Naive thymus-derived CD4-positive, alpha-beta T cell (primary cell): ENCODE measurements around the gene SLC5A9. TPM values are rescaled to one million over a fixed set of nuclear protein-coding genes. Genes with fewer than 3 reads are reported as not detected.

Experiments
- ATAC-seq: fragments of 150-1000 bp; cut with Tn5 transposase; 2 replicates; pipeline ENCODE4 v1.10.0; 2021; ENCODE audit warnings: mild to moderate bottlenecking, moderate library complexity
- CTCF ChIA-PET: fragments of 350-600 bp; sonication (Branson Sonifier 250); formaldehyde crosslinking; loops from one replicate; lab custom pipeline; 2021; ENCODE audit warnings: antibody characterized with exemption; lab: Charles Lee
- POLR2A ChIA-PET: fragments of 350-600 bp; sonication (Branson Sonifier 250); formaldehyde crosslinking; loops from one replicate; lab custom pipeline; 2021; ENCODE audit warnings: antibody characterized with exemption, inconsistent platforms; lab: Charles Lee
- DNase-seq, 9 donors: peaks; one replicate each; pipeline versions ENCODE4 v3.0.0 to v3.0.0-alpha.2; 2020 to 2022; ENCODE audit warnings: mixed read lengths in 1 of 9
- H3K27ac ChIP-seq: one replicate; pipeline ENCODE4 v1.7.0; 2013; ENCODE audit warnings: mild to moderate bottlenecking, low read depth, low read length, moderate library complexity
- H3K27me3 ChIP-seq, 2 donors: one replicate each; pipeline ENCODE4 v1.7.0; 2013; ENCODE audit warnings: low read length in 2 of 2, mild to moderate bottlenecking in 2 of 2, moderate library complexity in 2 of 2; ENCODE audit not compliant: control insufficient read depth in 2 of 2, insufficient read depth in 2 of 2
- H3K36me3 ChIP-seq, 3 experiments: 1 replicate in 2 of 3; 2 replicates in 1 of 3; pipeline ENCODE4 v1.7.0; 2013; ENCODE audit warnings: low read length in 3 of 3, mild to moderate bottlenecking in 3 of 3, moderate library complexity in 1 of 3; ENCODE audit not compliant: insufficient read depth in 3 of 3, control insufficient read depth in 2 of 3
- H3K4me1 ChIP-seq, 2 donors: one replicate each; pipeline ENCODE4 v1.7.0; 2013; ENCODE audit warnings: low read length in 2 of 2, mild to moderate bottlenecking in 2 of 2, moderate library complexity in 1 of 2; ENCODE audit not compliant: control insufficient read depth in 2 of 2, insufficient read depth in 2 of 2
- H3K4me3 ChIP-seq: 2 replicates; pipeline ENCODE4 v1.7.0; 2013; ENCODE audit warnings: mild to moderate bottlenecking, low read length
- H3K9me3 ChIP-seq, 3 experiments: 1 replicate in 2 of 3; 2 replicates in 1 of 3; pipeline ENCODE4 v1.7.0; 2013; ENCODE audit warnings: low read length in 3 of 3; ENCODE audit not compliant: control insufficient read depth in 2 of 3
- H3K27ac Mint-ChIP-seq, 9 donors: one replicate each; pipeline ENCODE4 v1.8.0; 2020 to 2022; ENCODE audit warnings: mixed read lengths in 9 of 9, mild to moderate bottlenecking in 8 of 9, moderate library complexity in 5 of 9, inconsistent platforms in 2 of 9
- H3K27me3 Mint-ChIP-seq, 5 donors: one replicate each; pipeline ENCODE4 v1.8.0; 2021 to 2022; ENCODE audit warnings: mixed read lengths in 5 of 5, mild to moderate bottlenecking in 1 of 5
- H3K36me3 Mint-ChIP-seq, 5 donors: one replicate each; pipeline ENCODE4 v1.8.0; 2020 to 2022; ENCODE audit warnings: mixed read lengths in 5 of 5, mild to moderate bottlenecking in 3 of 5, inconsistent platforms in 1 of 5
- H3K4me1 Mint-ChIP-seq, 7 donors: one replicate each; pipeline ENCODE4 v1.8.0; 2020 to 2022; ENCODE audit warnings: mixed read lengths in 7 of 7, mild to moderate bottlenecking in 3 of 7, inconsistent platforms in 1 of 7
- H3K4me3 Mint-ChIP-seq, 10 donors: one replicate each; pipeline ENCODE4 v1.8.0; 2020 to 2022; ENCODE audit warnings: mild to moderate bottlenecking in 10 of 10, mixed read lengths in 10 of 10, moderate library complexity in 6 of 10, inconsistent platforms in 2 of 10
- H3K9me3 Mint-ChIP-seq, 11 donors: one replicate each; pipeline ENCODE4 v1.8.0; 2020 to 2022; ENCODE audit warnings: mixed read lengths in 11 of 11, mild to moderate bottlenecking in 4 of 11, inconsistent platforms in 1 of 11, moderate library complexity in 1 of 11
- intact Hi-C, 2 donors: fragments of 100-400 bp; cut with micrococcal nuclease; formaldehyde crosslinking; loops; one replicate each; pipeline ENCODE4 v1.15.1; 2023
- polyA plus RNA-seq, 2 donors: library from polyadenylated mRNA; unstranded; fragments of 300-500 nt; fragmentation: Illumina TruSeq; gene quantifications; one replicate each; pipeline ENCODE4 v1.2.3, GENCODE V29; 2021
- total RNA-seq, 6 experiments: library from RNA in 5 of 6; stranded (reverse) in 5 of 6; gene quantifications; 1 replicate in 5 of 6; 2 replicates in 1 of 6; pipeline ENCODE4 v1.2.3 and lab custom pipeline; 2021 to 2026

Gene SLC5A9
- total and polyA plus RNA-seq, 7 experiments from 2014 or later = not detected

- H3K27ac Mint-ChIP-seq = peak overlapping the region in 1 of 9 donors; percentile 18
- ATAC-seq = no peak
- CTCF ChIA-PET = no interaction called here
Observed at GRCh38 chr1:48223366-48224240, 1.1 kb downstream of the SLC5A9 start.

GRCh38 chr1:48224791-48225190, 2.3 kb downstream of the SLC5A9 start:
- peak overlapping the region in 1 of 9 donors; percentile 82 for H3K27ac Mint-ChIP-seq
- H3K36me3 ChIP-seq = no peaks in the 10 kb centered on the region
- H3K27me3 Mint-ChIP-seq = peaks cover 0 to 4% (median 0%) of the 10 kb centered on the region in 5 donors
- H3K4me3 Mint-ChIP-seq = no peak overlapping the region
- H3K4me1 ChIP-seq = peaks cover 6 to 21% of the 10 kb centered on the region in 2 donors
- H3K9me3 Mint-ChIP-seq = peaks cover 0 to 5% (median 0%) of the 10 kb centered on the region in 11 donors
- intact Hi-C loops = no loop called here
- H3K36me3 Mint-ChIP-seq = no peaks in the 10 kb centered on the region
- ChIA-PET CTCF (interaction anchor here (1.9 kb wide), 1 partner anchor 11 kb away, joined by 8 read pairs; no protein-coding TSS in a partner anchor), POLR2A (interaction anchor here (0.6 kb wide), 1 partner anchor 53 kb away, joined by 4 read pairs; no protein-coding TSS in a partner anchor)
- H3K27ac ChIP-seq = no peak overlapping the region
- H3K4me1 Mint-ChIP-seq = peaks cover 0 to 8% (median 6%) of the 10 kb centered on the region in 7 donors
- H3K27me3 ChIP-seq = no peaks in the 10 kb centered on the region
- no peak overlapping the region for H3K4me3 ChIP-seq
- no peak for DNase-seq
- no peak for ATAC-seq
- no peaks in the 10 kb centered on the region for H3K9me3 ChIP-seq

More at GRCh38 chr1:48223366-48224240, 1.1 kb downstream of the SLC5A9 start:
- Mint-ChIP-seq H3K4me3 (no peak overlapping the region), H3K4me1 (peaks cover 0 to 8% (median 5%) of the 10 kb centered on the region in 7 donors), H3K9me3 (peaks cover 0 to 4% (median 0%) of the 10 kb centered on the region in 11 donors), H3K27me3 (peaks cover 0 to 4% (median 0%) of the 10 kb centered on the region in 5 donors), H3K36me3 (no peaks in the 10 kb centered on the region)
- POLR2A ChIA-PET = interaction anchor here (0.7 kb wide), 1 partner anchor 1962 kb away, joined by 3 read pairs; no protein-coding TSS in a partner anchor
- intact Hi-C loops = no loop called here
- Histone ChIP-seq H3K27me3 (no peaks in the 10 kb centered on the region), H3K4me1 (peaks cover 6 to 21% of the 10 kb centered on the region in 2 donors), H3K27ac (no peak overlapping the region), H3K36me3 (no peaks in the 10 kb centered on the region), H3K4me3 (no peak overlapping the region), H3K9me3 (no peaks in the 10 kb centered on the region)
- no peak for DNase-seq

GRCh38 chr1:48225579-48225978, 3.1 kb downstream of the SLC5A9 start:
- ATAC-seq (no peak), DNase-seq (no peak)
- intact Hi-C loops = no loop called here
- Mint-ChIP-seq H3K4me1 (peaks cover 0 to 12% (median 8%) of the 10 kb centered on the region in 7 donors), H3K27ac (peak overlapping the region in 3 of 9 donors; percentile 0 to 48 (median 22)), H3K27me3 (peaks cover 0 to 4% (median 0%) of the 10 kb centered on the region in 5 donors), H3K9me3 (peaks cover 0 to 5% (median 0%) of the 10 kb centered on the region in 11 donors), H3K4me3 (no peak overlapping the region), H3K36me3 (no peaks in the 10 kb centered on the region)
- H3K9me3 ChIP-seq = no peaks in the 10 kb centered on the region
- POLR2A ChIA-PET = interaction anchor here (1.0 kb wide), 1 partner anchor 134 kb away, joined by 3 read pairs; no protein-coding TSS in a partner anchor
- H3K27ac ChIP-seq = no peak overlapping the region
- H3K36me3 ChIP-seq = no peaks in the 10 kb centered on the region
- no peaks in the 10 kb centered on the region for H3K27me3 ChIP-seq
- no peak overlapping the region for H3K4me3 ChIP-seq
- CTCF ChIA-PET = interaction anchor here (1.9 kb wide), 1 partner anchor 10 kb away, joined by 8 read pairs; no protein-coding TSS in a partner anchor
- peaks cover 6 to 21% of the 10 kb centered on the region in 2 donors for H3K4me1 ChIP-seq

- peak overlapping the region; percentile 1 for H3K4me3 ChIP-seq
- ATAC-seq = peak; percentile 64
- peaks cover 6 to 21% of the 10 kb centered on the region in 2 donors for H3K4me1 ChIP-seq
- no peaks in the 10 kb centered on the region for H3K36me3 ChIP-seq
- ChIA-PET CTCF (no interaction called here), POLR2A (no interaction called here)
- no peaks in the 10 kb centered on the region for H3K27me3 ChIP-seq
- Mint-ChIP-seq H3K36me3 (no peaks in the 10 kb centered on the region), H3K4me1 (peaks cover 0 to 12% (median 8%) of the 10 kb centered on the region in 7 donors), H3K27ac (no peak overlapping the region), H3K4me3 (no peak overlapping the region), H3K27me3 (peaks cover 0 to under 1% (median 0%) of the 10 kb centered on the region in 5 donors), H3K9me3 (peaks cover 0 to 5% (median 0%) of the 10 kb centered on the region in 11 donors)
- intact Hi-C loops = no loop called here
- DNase-seq = peak in 6 of 9 donors; percentile 26 to 51 (median 42)
- no peaks in the 10 kb centered on the region for H3K9me3 ChIP-seq
- peak overlapping the region; percentile 42 for H3K27ac ChIP-seq
Observed at GRCh38 chr1:48227165-48228013, 4.9 kb downstream of the SLC5A9 start.

- peaks cover 0 to 4% (median 0%) of the 10 kb centered on the region in 5 donors for H3K27me3 Mint-ChIP-seq
- peak overlapping the region in 2 of 10 donors; percentile 8 to 19 for H3K4me3 Mint-ChIP-seq
- CTCF ChIA-PET = no interaction called here
- H3K9me3 Mint-ChIP-seq = peaks cover 0 to 5% (median 0%) of the 10 kb centered on the region in 11 donors
- Histone ChIP-seq H3K9me3 (no peaks in the 10 kb centered on the region), H3K36me3 (no peaks in the 10 kb centered on the region), H3K4me1 (peaks cover 6 to 21% of the 10 kb centered on the region in 2 donors), H3K27ac (peak overlapping the region; percentile 42), H3K4me3 (peak overlapping the region; percentile 1), H3K27me3 (no peaks in the 10 kb centered on the region)
- peak overlapping the region in 2 of 9 donors; percentile 30 to 47 for H3K27ac Mint-ChIP-seq
- intact Hi-C loops = no loop called here
- H3K4me1 Mint-ChIP-seq = peaks cover 0 to 12% (median 8%) of the 10 kb centered on the region in 7 donors
- DNase-seq (no peak), ATAC-seq (no peak)
- POLR2A ChIA-PET = no interaction called here
- no peaks in the 10 kb centered on the region for H3K36me3 Mint-ChIP-seq
Observed at GRCh38 chr1:48228156-48228555, 5.6 kb downstream of the SLC5A9 start.

GRCh38 chr1:48229317-48229716, 6.8 kb downstream of the SLC5A9 start:
- Mint-ChIP-seq H3K4me3 (no peak overlapping the region), H3K9me3 (peaks cover 0 to 5% (median 0%) of the 10 kb centered on the region in 11 donors), H3K27me3 (peaks cover 0 to 4% (median 0%) of the 10 kb centered on the region in 5 donors), H3K4me1 (peaks cover 0 to 12% (median 8%) of the 10 kb centered on the region in 7 donors), H3K36me3 (no peaks in the 10 kb centered on the region), H3K27ac (peak overlapping the region in 2 of 9 donors; percentile 45 to 70)
- intact Hi-C loops = no loop called here
- no peak for DNase-seq
- H3K4me1 ChIP-seq = peaks cover 6 to 21% of the 10 kb centered on the region in 2 donors
- H3K36me3 ChIP-seq = no peaks in the 10 kb centered on the region
- no peaks in the 10 kb centered on the region for H3K27me3 ChIP-seq
- CTCF ChIA-PET = no interaction called here
- H3K9me3 ChIP-seq = no peaks in the 10 kb centered on the region
- no peak overlapping the region for H3K27ac ChIP-seq
- POLR2A ChIA-PET = no interaction called here
- peak; percentile 36 for ATAC-seq
- H3K4me3 ChIP-seq = no peak overlapping the region
